ENCODE data around the gene CACNB2. TPM values are rescaled to one million over a fixed set of nuclear protein-coding genes. Genes with fewer than 3 reads are reported as not detected.

CACNB2 gene
- polyA plus RNA-seq, 1 of the 3 experiments (the other 2 are of a cell fraction) = 0.74 TPM

GRCh38 chr10:18104223-18104872 is 35.9 kb upstream of the CACNB2 start (continued):
- no peak for TF ChIP-seq ZBTB33 (IDR thresholded peaks at IDR 0.05; ENCODE audit: borderline replicate concordance, low read depth)
- no peak for TF ChIP-seq ELF1 (IDR thresholded peaks at IDR 0.05)
- peak; percentile 61 for TF ChIP-seq RAD21 (IDR thresholded peaks at IDR 0.05; ENCODE audit: low read length)
- no peak for TF ChIP-seq RFX5 (IDR thresholded peaks at IDR 0.05; ENCODE audit: low read length)
- no peak for TF ChIP-seq GABPA (IDR thresholded peaks at IDR 0.05; ENCODE audit: low read depth)
- TF ChIP-seq FOXJ3 (CRISPR knock-in tag; IDR thresholded peaks at IDR 0.05) = no peak
- no peak for TF ChIP-seq TAF1 (IDR thresholded peaks at IDR 0.05; ENCODE audit: borderline replicate concordance, low read depth, low read length)
- no peak for TF ChIP-seq SIN3A (IDR thresholded peaks at IDR 0.05; ENCODE audit: borderline replicate concordance, low read depth, low read length)
- 0 out of 2 replicates have a peak, but pooled peaks have one; percentile 7 for TF ChIP-seq NRF1 (IDR thresholded peaks at IDR 0.05; ENCODE audit: low read depth, low read length)
- no peak for TF ChIP-seq MAX (IDR thresholded peaks at IDR 0.05; ENCODE audit: low read depth)
- no peak for TF ChIP-seq USF1 (IDR thresholded peaks at IDR 0.05; ENCODE audit: borderline replicate concordance, low read depth)
- no peak for TF ChIP-seq TEAD4 (IDR thresholded peaks at IDR 0.05; ENCODE audit: borderline replicate concordance, insufficient read depth)
- TF ChIP-seq POLR2AphosphoS5 (IDR thresholded peaks at IDR 0.05; ENCODE audit: low read depth, low read length) = no peak
- TF ChIP-seq EZH2phosphoT487 (IDR thresholded peaks at IDR 0.05; ENCODE audit: borderline replicate concordance, low read depth) = no peak
- TF ChIP-seq NFIC (IDR thresholded peaks at IDR 0.05; ENCODE audit: borderline replicate concordance) = no peak

GRCh38 chr10:18109341-18109870 is 30.8 kb upstream of the CACNB2 start:
- Histone ChIP-seq H3K4me2 (no peak overlapping the region), H3K36me3 (replicated peaks in 1 of 2; ENCODE audit: control insufficient read depth in 1 of 2, insufficient read depth in 2 of 2, low read length in 1 of 2) (no peaks in the 10 kb centered on the region), H3K79me2 (ENCODE audit: insufficient read depth) (no peaks in the 10 kb centered on the region), H4K20me1 (ENCODE audit: insufficient read depth) (no peaks in the 10 kb centered on the region), H3K9me3 (no peaks in the 10 kb centered on the region), H3K9me2 (no peaks in the 10 kb centered on the region), H3K4me1 (ENCODE audit: control insufficient read depth in 1 of 2, insufficient read depth in 2 of 2, low read depth in 1 of 2, low read length in 1 of 2) (no peaks in the 10 kb centered on the region), H3F3A (replicated peaks; ENCODE audit: insufficient read depth) (no peaks in the 10 kb centered on the region), H3K4me3 (ENCODE audit: low read depth in 2 of 2, low read length in 1 of 2) (no peak overlapping the region), H3K27ac (ENCODE audit: low read depth in 2 of 2, low read length in 1 of 2) (no peak overlapping the region), H3K9ac (no peak overlapping the region), H2AFZ (ENCODE audit: low read depth) (no peak overlapping the region), H3K27me3 (ENCODE audit: insufficient read depth) (no peaks in the 10 kb centered on the region; the same call in 1 of the 2 replicates)
- WGBS (ENCODE audit: low lambda C conversion rate) = 58% methylated on average over 6 of the region's 6 CpGs
- ChIA-PET POLR2A (no interaction called here), CTCF (no interaction called here)
- no peak for DNase-seq
- TF ChIP-seq MEF2A (IDR thresholded peaks at IDR 0.05; ENCODE audit: borderline replicate concordance, low read depth) (no peak), EP300 (IDR thresholded peaks at IDR 0.05; ENCODE audit: borderline replicate concordance in 1 of 2, low read depth in 1 of 2, low read length in 1 of 2) (no peak), MXI1 (IDR thresholded peaks at IDR 0.05; ENCODE audit: low read depth, low read length) (no peak), TCF12 (IDR thresholded peaks at IDR 0.05) (no peak), RCOR1 (IDR thresholded peaks at IDR 0.05; ENCODE audit: low read length) (no peak), USF1 (IDR thresholded peaks at IDR 0.05; ENCODE audit: borderline replicate concordance, low read depth) (no peak), MAX (IDR thresholded peaks at IDR 0.05; ENCODE audit: low read depth) (no peak), RXRA (IDR thresholded peaks at IDR 0.05; ENCODE audit: borderline replicate concordance, low read depth) (no peak), REST (IDR thresholded peaks at IDR 0.05; ENCODE audit: low read depth, low read length) (no peak), NRF1 (IDR thresholded peaks at IDR 0.05; ENCODE audit: low read depth, low read length) (no peak), EZH2phosphoT487 (IDR thresholded peaks at IDR 0.05; ENCODE audit: borderline replicate concordance, low read depth) (no peak), FOXJ3 (CRISPR knock-in tag; IDR thresholded peaks at IDR 0.05) (no peak)
